B cell (primary cell): ENCODE results near the gene GMCL2. TPM values are rescaled to one million over a fixed set of nuclear protein-coding genes. Genes with fewer than 3 reads are reported as not detected.

Source experiments
- ATAC-seq: fragments of 200-7000 bp; cut with Tn5 transposase; one replicate; pipeline ENCODE4 v1.10.0; 2021; ENCODE audit warnings: low read depth, mild to moderate bottlenecking, moderate number of reproducible peaks, moderate library complexity
- CTCF ChIA-PET: fragments of 350-600 bp; sonication (Branson Sonifier 250); formaldehyde crosslinking; loops from one replicate; lab custom pipeline; 2021; ENCODE audit warnings: antibody characterized with exemption, inconsistent platforms; lab: Charles Lee
- POLR2A ChIA-PET: fragments of 350-600 bp; sonication (Branson Sonifier 250); formaldehyde crosslinking; loops from one replicate; lab custom pipeline; 2021; ENCODE audit warnings: antibody characterized with exemption; lab: Charles Lee
- DNase-seq: peaks from one replicate; pipeline ENCODE4 v3.0.0; 2013
- H2AFZ ChIP-seq: 2 replicates; pipeline ENCODE4 v1.6.1; 2012; ENCODE audit warnings: mild to moderate bottlenecking, low read depth, low read length; ENCODE audit not compliant: insufficient read depth, poor library complexity, severe bottlenecking
- H3K27ac ChIP-seq, 2 donors: 1 replicate in 1 of 2; 2 replicates in 1 of 2; pipeline ENCODE4 v1.5.1; 2012 to 2013; ENCODE audit warnings: low read length in 2 of 2, mild to moderate bottlenecking in 2 of 2, moderate library complexity in 1 of 2
- H3K27me3 ChIP-seq, 4 experiments: fragments of 200-600 bp in 1 of 4; sonication (generic) in 1 of 4; replicated peaks in 1 of 4; 1 replicate in 2 of 4; 2 replicates in 2 of 4; pipeline versions ENCODE4 v1.6.1 to v1.7.0; 2013 to 2016; ENCODE audit warnings: low read length in 3 of 4, mild to moderate bottlenecking in 2 of 4, mixed read lengths in 1 of 4, moderate library complexity in 1 of 4; ENCODE audit not compliant: insufficient read depth in 4 of 4, control insufficient read depth in 3 of 4; ENCODE audit errors: control extremely low read depth in 1 of 4
- H3K36me3 ChIP-seq, 2 experiments: replicated peaks in 1 of 2; 1 replicate in 1 of 2; 2 replicates in 1 of 2; pipeline versions ENCODE4 v1.6.1 to v1.7.1; 2013; ENCODE audit warnings: low read length in 1 of 2; ENCODE audit not compliant: insufficient read depth in 2 of 2, control insufficient read depth in 1 of 2; ENCODE audit errors: control extremely low read depth in 1 of 2, extremely low read depth in 1 of 2
- H3K4me1 ChIP-seq, 2 donors: fragments of 200-600 bp in 1 of 2; sonication (generic) in 1 of 2; 1 replicate in 1 of 2; 2 replicates in 1 of 2; pipeline versions ENCODE4 v1.5.1 to v1.6.1; 2013 to 2017; ENCODE audit warnings: low read length in 2 of 2; ENCODE audit not compliant: control insufficient read depth in 2 of 2, insufficient read depth in 2 of 2
- H3K4me2 ChIP-seq: replicated peaks from 2 replicates; pipeline ENCODE3; 2012; ENCODE audit warnings: mild to moderate bottlenecking, low read depth, low read length; ENCODE audit not compliant: poor library complexity, severe bottlenecking
- H3K4me3 ChIP-seq, 5 experiments: fragments of 200-600 bp in 1 of 5; sonication (generic) in 1 of 5; 1 replicate in 3 of 5; 2 replicates in 2 of 5; pipeline versions ENCODE4 v1.5.1 to v1.7.0; 2011 to 2016; ENCODE audit warnings: low read length in 4 of 5, mild to moderate bottlenecking in 4 of 5, low read depth in 2 of 5, control low read depth in 1 of 5, moderate library complexity in 1 of 5; ENCODE audit not compliant: insufficient read depth in 1 of 5; ENCODE audit errors: control extremely low read depth in 1 of 5, extremely low read depth in 1 of 5
- H3K79me2 ChIP-seq: fragments of 200-600 bp; sonication (generic); one replicate; pipeline ENCODE4 v1.6.0; 2016; ENCODE audit warnings: low read length; ENCODE audit not compliant: control insufficient read depth, insufficient read depth
- H3K9ac ChIP-seq: fragments of 200-600 bp; sonication (generic); 2 replicates; pipeline ENCODE4 v1.6.1; 2017; ENCODE audit warnings: mild to moderate bottlenecking, low read length, moderate library complexity
- H3K9me3 ChIP-seq, 3 donors: one replicate each; pipeline versions ENCODE4 v1.6.1 to v1.7.1; 2013; ENCODE audit warnings: low read length in 2 of 3; ENCODE audit not compliant: control insufficient read depth in 2 of 3, insufficient read depth in 1 of 3; ENCODE audit errors: control extremely low read depth in 1 of 3
- H4K20me1 ChIP-seq: 2 replicates; pipeline ENCODE4 v1.6.0; 2012; ENCODE audit warnings: mild to moderate bottlenecking, low read length; ENCODE audit not compliant: insufficient read depth, control insufficient read depth, poor library complexity, severe bottlenecking
- H3K27ac Mint-ChIP-seq: one replicate; pipeline ENCODE4 v1.8.0; 2021; ENCODE audit warnings: mixed read lengths
- H3K27me3 Mint-ChIP-seq: one replicate; pipeline ENCODE4 v1.8.0; 2021; ENCODE audit warnings: mixed read lengths
- H3K4me1 Mint-ChIP-seq: one replicate; pipeline ENCODE4 v1.8.0; 2021; ENCODE audit warnings: mixed read lengths
- H3K4me3 Mint-ChIP-seq: one replicate; pipeline ENCODE4 v1.8.0; 2021; ENCODE audit warnings: mixed read lengths
- H3K9me3 Mint-ChIP-seq: one replicate; pipeline ENCODE4 v1.8.0; 2022; ENCODE audit warnings: mixed read lengths; ENCODE audit not compliant: insufficient read depth
- CTCF ChIP-seq: fragments of 200-600 bp; IDR thresholded peaks from one replicate; pipeline ENCODE4 v1.8.0; 2022; ENCODE audit warnings: antibody characterized with exemption, mild to moderate bottlenecking
- EZH2 ChIP-seq: IDR thresholded peaks from 2 replicates; pipeline ENCODE4 v1.6.1; 2012; ENCODE audit warnings: borderline replicate concordance, low read depth, mild to moderate bottlenecking, moderate library complexity, low read length; ENCODE audit not compliant: insufficient read depth, poor library complexity, severe bottlenecking
- WGBS: methylation state at CpG from one replicate; pipeline ENCODE4 v1.1.5; 2013; ENCODE audit warnings: missing lambda C conversion rate; ENCODE audit not compliant: insufficient coverage; 5-methylcytosine and 5-hydroxymethylcytosine counted together
- intact Hi-C: fragments of 100-400 bp; cut with micrococcal nuclease; formaldehyde crosslinking; loops from one replicate; pipeline ENCODE4 v1.10.0; 2022
- polyA plus RNA-seq: library from polyadenylated mRNA; depleted of rRNA; stranded (reverse); fragments of >200 nt; gene quantifications from 2 replicates; pipeline ENCODE4 v1.2.3, GENCODE V29; 2012
- total RNA-seq, 2 donors: library from RNA; stranded (reverse); fragments of 120-200 nt in 1 of 2; gene quantifications; 1 replicate in 1 of 2; 2 replicates in 1 of 2; pipeline versions ENCODE4 v1.2.3 to v1.2.4, GENCODE V29; 2013 to 2022

Gene GMCL2
- total and polyA plus RNA-seq, 2 donors (not counting 1 experiment from before 2014, with no cell fraction given) = not detected

- Histone ChIP-seq H3K27me3 (no peaks in the 10 kb centered on the region), H3K36me3 (peaks cover 0 to 41% of the 10 kb centered on the region in 2 experiments), H3K9me3 (no peaks in the 10 kb centered on the region), H2AFZ (peak overlapping the region; percentile 97), H3K27ac (peak overlapping the region; percentile 44 to 79), H3K9ac (peak overlapping the region; percentile 91), H3K4me1 (peaks cover 12 to 18% of the 10 kb centered on the region in 2 donors), H3K4me2 (peak overlapping the region; percentile 97), H3K79me2 (peaks cover 28% of the 10 kb centered on the region), H3K4me3 (peak overlapping the region; percentile 54 to 94 (median 80)), H4K20me1 (peaks cover 50% of the 10 kb centered on the region)
- WGBS = under 1% methylated on average over 89 of the region's 90 CpGs
- TF ChIP-seq CTCF = no peak
- no peak for TF ChIP-seq EZH2
- CTCF ChIA-PET = interaction anchor here (1.0 to 1.4 kb wide), 4 partner anchors 10 to 30 kb away, joined by 3 to 7 read pairs (median 4); no protein-coding TSS in a partner anchor
- H3K27ac Mint-ChIP-seq = peak overlapping the region; percentile 100
- no peaks in the 10 kb centered on the region for H3K9me3 Mint-ChIP-seq
- peak; percentile 79 for DNase-seq
- intact Hi-C loops = loop anchor here (1.0 to 5.0 kb wide), 3 partner anchors 27 to 1867 kb away; partner anchors contain the start of genes PHYKPL and RNF130
- POLR2A ChIA-PET = interaction anchor here (1.1 to 2.1 kb wide), 5 partner anchors 9 to 1418 kb away, joined by 4 to 12 read pairs (median 4); partner anchors contain the start of genes HNRNPH1, NHP2 and PHYKPL
- peak; percentile 58 for ATAC-seq
- H3K4me3 Mint-ChIP-seq = peak overlapping the region; percentile 99
- no peaks in the 10 kb centered on the region for H3K27me3 Mint-ChIP-seq
- peaks cover 30% of the 10 kb centered on the region for H3K4me1 Mint-ChIP-seq
Measured at GRCh38 chr5:178204935-178205748, 18.0 kb upstream of the GMCL2 start.
